ENCODE measurements around the gene IL1F10.

IL1F10 gene

DNA sequence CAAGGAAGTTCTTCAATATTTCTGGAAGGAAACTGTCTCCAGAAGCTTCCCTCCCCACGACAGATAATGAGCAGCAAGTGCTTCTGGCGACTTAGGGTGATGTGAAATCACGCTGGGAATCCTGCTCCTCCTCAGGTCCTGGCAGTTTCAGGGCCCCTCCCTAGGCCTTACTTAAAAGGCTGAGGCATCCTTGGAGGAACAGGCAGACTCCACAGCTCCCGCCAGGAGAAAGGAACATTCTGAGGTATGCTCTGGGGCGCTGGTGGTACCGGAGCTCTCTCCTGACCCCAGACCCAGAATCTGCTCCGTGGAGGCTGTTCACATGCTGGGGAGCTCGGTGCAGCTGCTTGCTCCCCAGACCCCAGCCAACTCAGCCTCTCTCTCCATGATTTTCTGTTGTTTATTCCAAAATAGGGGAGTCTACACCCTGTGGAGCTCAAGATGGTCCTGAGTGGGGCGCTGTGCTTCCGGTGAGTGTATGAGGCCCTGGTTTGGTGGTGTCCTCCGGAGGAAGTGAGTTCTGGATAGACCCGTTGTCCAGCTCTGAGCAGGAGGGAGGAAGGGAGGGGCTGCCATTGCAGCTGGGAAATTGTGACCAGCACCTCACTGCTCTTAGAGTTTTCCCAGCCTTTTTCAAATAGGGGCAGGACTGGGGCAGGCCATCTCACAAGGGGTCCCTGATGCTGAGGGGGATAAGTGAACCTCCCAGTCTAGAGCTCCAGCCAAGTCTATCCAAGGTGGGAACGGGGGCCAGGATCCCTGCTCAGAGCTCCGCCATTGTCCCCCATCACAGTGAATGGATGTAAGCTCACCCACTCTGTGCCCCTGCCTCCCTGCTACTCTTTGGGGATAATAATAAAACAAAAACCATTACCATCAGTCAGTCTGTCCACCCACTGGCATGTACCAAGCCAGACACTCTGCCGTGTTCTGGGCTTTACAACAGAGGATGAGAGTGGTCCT is 8.5 kb upstream of the IL1F10 start, which contains the start of gene IL36RN:
Gene IL36RN (plus strand): TSS at position 201 of the 963 bp plus-strand sequence. CDS start 241 bp downstream, at position 442.
- in situ Hi-C loops (cut with MboI; ENCODE audit: low sequenced_read_pairs), result no loop called here

DNA sequence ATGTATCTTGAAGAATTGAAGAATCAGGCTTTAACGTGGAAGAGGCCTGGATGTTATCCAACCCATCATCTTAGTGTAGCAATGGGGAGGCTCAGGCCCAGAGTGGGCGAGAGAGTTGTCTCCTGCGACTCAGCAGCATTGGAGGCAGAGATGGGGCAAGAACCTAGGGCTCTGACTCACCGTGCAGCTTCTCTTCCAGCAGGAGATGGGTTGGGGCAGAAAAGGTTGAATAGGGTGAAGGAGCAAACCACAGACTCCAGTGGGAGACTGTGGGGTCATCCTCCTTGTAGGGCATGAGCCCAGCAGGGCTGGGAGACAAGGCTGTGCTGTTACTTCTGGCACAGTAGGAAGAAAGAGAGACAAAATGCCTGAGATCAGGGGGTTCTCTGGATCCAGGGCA is 7.4 kb upstream of the IL1F10 start:
- in situ Hi-C loops (cut with MboI; ENCODE audit: low sequenced_read_pairs), result no loop called here

DNA sequence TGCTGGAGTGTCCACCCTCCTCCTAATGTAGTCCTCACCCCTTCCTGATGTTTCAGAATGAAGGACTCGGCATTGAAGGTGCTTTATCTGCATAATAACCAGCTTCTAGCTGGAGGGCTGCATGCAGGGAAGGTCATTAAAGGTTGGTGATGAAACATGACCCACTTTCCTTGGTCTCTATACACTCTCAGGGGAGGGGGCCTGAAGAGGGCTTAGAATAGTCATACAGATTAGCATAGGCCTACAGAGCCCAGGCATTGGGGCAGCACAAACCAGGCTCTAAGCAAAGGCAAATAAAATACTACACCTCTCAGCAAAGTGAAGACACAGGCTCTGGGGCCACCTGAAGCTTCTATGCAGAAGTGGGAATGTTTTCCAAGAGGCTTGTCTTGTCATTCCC is 7.0 kb upstream of the IL1F10 start:
- in situ Hi-C loops (cut with MboI; ENCODE audit: low sequenced_read_pairs), result no loop called here

DNA sequence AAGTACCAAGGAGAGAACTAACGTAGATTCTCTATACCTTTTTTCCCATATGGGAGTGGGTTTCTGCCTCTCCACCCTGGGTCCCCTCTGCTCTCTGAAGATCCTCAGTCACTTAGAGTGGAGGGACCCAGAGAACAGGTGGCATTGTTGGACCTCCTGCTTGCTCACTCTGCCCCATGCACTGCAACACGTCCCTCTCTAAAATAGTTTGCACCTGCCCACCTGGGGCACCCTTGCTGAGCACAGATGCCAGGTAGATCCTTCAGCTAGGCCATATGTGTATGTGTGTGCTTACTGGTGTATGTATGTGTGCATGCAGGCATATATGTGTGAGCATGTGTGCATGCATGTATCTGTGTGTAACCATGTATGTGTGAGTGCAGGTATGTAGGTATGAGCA is 6.5 kb upstream of the IL1F10 start:
- in situ Hi-C loops (cut with MboI; ENCODE audit: low sequenced_read_pairs), result no loop called here

DNA sequence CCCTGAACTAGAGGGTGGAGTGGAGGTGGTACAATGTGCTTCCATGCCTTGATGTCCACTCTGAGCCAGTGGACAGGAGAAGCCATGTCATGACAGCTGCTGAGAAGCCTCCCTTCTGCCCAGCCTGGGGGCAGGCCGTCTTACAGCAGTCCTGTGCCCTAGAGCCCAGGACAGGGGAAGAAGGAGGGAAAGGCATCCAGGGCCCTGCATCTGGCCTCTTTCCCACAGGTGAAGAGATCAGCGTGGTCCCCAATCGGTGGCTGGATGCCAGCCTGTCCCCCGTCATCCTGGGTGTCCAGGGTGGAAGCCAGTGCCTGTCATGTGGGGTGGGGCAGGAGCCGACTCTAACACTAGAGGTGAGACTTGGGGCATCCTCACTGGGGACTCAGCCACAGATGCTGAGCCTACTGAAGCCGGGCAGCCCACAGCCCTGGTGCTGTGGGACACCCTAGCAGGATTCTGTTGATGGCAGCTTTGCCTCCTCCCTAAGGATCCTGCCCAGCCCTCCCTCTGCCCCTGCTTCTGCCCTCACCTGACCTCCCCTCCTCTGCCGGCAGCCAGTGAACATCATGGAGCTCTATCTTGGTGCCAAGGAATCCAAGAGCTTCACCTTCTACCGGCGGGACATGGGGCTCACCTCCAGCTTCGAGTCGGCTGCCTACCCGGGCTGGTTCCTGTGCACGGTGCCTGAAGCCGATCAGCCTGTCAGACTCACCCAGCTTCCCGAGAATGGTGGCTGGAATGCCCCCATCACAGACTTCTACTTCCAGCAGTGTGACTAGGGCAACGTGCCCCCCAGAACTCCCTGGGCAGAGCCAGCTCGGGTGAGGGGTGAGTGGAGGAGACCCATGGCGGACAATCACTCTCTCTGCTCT is 5.6 kb upstream of the IL1F10 start:
- in situ Hi-C loops (cut with MboI; ENCODE audit: low sequenced_read_pairs), result no loop called here

DNA sequence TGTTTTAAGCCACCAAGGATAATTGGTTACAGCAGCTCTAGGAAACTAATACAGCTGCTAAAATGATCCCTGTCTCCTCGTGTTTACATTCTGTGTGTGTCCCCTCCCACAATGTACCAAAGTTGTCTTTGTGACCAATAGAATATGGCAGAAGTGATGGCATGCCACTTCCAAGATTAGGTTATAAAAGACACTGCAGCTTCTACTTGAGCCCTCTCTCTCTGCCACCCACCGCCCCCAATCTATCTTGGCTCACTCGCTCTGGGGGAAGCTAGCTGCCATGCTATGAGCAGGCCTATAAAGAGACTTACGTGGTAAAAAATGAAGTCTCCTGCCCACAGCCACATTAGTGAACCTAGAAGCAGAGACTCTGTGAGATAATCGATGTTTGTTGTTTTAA is 3.5 kb upstream of the IL1F10 start:
- in situ Hi-C loops (cut with MboI; ENCODE audit: low sequenced_read_pairs), result no loop called here

DNA sequence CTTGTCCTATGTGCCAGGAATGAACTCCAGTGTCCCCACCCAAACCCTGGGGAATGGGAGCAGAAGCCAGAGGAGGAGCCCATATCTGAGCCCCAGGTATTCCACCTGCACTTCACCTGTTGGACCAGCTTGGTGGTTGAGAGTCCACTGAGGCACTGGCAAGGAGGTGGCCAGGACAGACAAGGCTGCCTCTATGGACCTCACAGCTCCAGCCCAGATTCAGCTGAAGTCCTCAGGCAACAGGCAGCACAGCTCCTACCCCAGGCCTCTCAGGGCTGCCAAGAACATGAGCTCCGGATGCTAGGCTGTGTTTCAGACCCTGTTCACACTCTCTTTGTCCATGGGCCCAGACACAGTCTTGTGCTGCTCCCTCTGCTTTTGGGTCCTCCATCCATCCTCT is 2.9 kb upstream of the IL1F10 start:
- in situ Hi-C loops (cut with MboI; ENCODE audit: low sequenced_read_pairs), result no loop called here

DNA sequence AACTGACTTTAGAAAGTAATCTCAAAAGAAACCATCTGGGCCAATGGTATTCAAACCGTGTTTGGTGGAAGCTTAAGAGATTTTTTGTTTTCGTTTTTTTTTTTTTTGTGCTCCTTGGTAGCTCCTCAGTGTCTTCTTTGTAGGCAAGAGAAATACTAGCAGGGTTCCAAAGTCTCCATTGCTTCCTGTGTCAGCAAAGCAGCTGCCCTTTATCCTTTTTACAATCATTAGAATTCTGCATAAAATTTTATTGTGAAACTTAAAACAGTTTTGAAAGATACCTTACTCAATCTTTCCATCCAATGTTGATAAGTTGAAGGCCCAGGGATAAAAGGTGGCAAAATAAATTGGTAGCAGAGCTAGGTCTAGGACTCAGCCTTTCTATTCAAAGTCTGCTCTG is 479 bp downstream of the IL1F10 start:
- in situ Hi-C loops (cut with MboI; ENCODE audit: low sequenced_read_pairs), result no loop called here

DNA sequence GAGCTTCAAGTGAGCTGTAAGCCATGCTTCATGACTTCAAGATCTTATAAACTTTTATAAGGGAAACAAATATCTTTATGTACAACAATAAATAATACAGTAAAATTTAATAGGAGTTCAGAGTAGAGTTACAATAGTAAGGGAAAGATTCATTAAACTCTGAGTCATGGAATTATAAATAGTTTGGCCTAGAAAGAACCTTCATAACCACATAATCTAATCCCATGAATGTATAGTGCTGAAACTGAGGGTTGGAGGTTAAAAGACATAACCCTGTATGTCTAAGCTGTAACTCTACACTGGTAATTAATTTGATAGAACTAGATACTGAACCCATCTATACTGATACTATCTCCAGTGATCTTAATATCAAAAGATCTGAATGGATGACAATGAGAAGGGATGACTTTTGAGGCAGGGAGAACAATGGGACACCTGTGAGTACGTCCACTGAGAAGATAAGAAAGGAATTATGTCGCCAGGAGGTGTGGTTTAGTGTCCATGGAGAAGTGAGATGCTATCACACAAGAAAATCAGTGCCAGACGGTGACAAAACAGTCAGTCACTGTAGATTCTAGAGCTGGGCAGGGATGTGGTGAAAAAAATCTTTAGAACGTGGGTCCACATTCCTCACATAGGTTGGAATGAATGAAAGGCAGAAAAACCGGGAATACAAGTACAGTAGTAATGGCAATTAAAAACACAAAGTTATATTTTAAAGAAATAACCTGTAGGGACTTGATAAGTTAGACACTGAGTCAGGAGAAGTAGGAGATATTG is 1.1 kb downstream of the IL1F10 start:
- in situ Hi-C loops (cut with MboI; ENCODE audit: low sequenced_read_pairs), result no loop called here

DNA sequence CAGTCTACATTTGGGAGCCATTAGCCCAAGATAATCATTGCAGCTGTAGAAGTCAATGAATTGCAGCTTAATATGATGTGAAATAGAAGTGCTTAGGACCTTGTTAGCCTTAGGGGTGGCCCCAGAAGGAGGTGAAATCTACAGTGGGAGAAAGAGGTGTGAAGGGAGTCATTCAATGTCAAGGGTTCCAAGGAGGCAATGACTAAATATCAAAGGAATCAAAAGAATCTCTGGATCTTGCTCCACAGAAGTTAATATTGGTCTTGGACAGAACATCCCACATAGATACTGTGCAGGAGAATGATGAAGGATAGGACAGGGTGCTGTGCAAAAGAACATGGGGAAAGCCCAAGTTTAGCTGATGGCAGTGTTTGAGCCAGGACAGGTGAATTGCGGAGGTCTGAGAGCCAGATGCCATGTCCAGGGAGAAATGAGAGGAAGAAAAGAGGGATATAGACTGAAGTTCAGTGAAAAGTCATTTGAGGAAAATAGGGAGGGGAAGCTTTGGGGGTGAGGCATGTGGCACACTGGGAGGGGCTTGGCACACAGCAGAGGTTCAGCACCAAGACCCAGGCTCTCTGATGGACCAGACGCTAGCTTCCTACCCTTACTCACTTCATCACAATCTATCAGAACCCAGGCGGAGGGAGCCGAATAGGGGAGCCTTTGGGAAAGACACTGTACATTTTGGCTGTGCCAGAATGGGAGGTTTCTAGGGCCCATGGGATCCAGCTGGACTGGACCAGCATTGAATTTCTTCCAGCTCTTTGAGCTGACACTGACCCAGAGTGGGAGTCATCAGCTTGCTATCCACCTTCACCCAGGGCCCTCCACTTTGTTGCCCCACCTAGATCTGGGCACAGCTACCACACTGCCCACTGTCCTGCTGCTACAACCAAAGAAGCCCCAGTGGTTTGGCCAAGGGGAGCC is 2.2 kb downstream of the IL1F10 start:
- in situ Hi-C loops (cut with MboI; ENCODE audit: low sequenced_read_pairs), result no loop called here

DNA sequence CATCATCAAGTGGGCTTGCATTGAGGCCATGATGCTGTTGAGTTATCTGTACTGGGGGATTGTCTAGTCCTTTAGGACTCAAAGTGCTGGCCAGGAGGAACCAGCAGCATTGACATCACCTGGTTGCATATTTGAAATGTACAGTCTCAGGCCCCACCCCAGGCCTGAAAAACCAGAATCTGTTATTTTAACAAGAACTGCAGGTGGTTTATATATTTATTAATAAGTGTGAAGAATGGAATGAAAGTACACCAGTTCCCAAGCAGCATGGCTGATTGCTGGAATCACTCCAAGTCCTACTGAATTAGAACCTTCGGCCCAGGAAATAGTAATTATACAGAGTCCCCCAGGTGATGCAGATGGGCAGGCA is 2.8 kb downstream of the IL1F10 start:
- in situ Hi-C loops (cut with MboI; ENCODE audit: low sequenced_read_pairs), result no loop called here

DNA sequence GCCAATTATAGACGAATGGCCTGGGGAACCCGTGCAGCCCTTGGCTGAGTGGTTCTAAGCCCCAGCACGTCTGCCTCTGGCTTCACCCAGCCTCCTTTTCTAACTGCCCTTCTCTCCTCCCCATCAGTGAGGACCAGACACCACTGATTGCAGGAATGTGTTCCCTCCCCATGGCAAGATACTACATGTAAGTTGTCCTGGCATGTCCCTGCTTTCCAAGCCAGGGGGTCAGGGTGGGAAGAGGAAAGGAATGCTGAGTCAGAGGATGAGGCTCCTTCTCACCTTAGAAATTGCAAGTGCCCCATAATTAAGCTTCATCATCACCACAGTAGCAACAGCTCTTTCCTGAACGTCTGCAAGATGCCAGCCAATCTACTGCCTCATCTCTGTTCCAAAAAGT is 4.8 kb downstream of the IL1F10 start:
- in situ Hi-C loops (cut with MboI; ENCODE audit: low sequenced_read_pairs), result no loop called here

DNA sequence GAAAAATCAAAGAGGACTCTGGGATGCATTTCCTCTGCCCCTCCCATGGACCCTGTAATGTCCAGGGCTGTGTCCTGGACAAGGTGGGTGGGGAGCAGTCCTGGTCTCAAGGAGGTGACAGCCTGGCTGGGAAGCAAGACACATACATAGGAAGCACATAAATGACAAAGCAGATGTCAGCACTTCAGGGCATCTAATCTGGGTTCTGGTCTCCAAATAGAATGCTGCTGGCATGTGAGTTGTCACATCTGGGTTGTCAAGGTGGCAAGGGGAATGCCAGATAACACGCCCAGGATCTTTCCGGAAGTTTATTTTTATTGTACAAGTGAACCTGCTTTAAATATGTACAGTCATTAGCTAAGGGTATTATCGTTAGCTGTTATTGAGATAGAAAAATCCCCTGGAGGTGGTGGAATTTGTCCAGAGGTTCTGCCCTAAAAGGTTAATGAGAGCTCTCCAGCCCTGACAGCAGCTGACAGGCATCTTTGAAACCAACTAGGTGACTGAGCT is 5.6 kb downstream of the IL1F10 start:
- in situ Hi-C loops (cut with MboI; ENCODE audit: low sequenced_read_pairs), result no loop called here

DNA sequence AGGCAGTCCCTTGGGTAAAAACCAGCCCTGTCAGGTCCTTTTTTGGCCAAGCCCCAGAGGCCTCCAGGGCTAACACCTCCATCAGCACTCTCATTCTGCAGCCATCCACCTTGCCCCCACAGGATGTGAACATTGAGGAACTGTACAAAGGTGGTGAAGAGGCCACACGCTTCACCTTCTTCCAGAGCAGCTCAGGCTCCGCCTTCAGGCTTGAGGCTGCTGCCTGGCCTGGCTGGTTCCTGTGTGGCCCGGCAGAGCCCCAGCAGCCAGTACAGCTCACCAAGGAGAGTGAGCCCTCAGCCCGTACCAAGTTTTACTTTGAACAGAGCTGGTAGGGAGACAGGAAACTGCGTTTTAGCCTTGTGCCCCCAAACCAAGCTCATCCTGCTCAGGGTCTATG is 7.3 kb downstream of the IL1F10 start:
- in situ Hi-C loops (cut with MboI; ENCODE audit: low sequenced_read_pairs), result no loop called here

DNA sequence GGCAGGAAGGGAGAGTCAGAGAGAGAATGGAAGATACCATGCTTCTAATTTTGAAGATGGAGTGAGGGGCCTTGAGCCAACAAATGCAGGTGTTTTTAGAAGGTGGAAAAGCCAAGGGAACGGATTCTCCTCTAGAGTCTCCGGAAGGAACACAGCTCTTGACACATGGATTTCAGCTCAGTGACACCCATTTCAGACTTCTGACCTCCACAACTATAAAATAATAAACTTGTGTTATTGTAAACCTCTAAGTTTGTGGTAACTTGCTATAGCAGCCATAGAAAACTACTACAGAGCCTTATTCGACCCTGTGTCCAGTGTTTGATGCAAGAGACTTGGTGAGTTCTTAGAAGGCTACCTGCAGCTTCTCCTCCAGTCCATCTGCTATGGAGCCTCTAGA is 7.8 kb downstream of the IL1F10 start:
- in situ Hi-C loops (cut with MboI; ENCODE audit: low sequenced_read_pairs), result no loop called here

DNA sequence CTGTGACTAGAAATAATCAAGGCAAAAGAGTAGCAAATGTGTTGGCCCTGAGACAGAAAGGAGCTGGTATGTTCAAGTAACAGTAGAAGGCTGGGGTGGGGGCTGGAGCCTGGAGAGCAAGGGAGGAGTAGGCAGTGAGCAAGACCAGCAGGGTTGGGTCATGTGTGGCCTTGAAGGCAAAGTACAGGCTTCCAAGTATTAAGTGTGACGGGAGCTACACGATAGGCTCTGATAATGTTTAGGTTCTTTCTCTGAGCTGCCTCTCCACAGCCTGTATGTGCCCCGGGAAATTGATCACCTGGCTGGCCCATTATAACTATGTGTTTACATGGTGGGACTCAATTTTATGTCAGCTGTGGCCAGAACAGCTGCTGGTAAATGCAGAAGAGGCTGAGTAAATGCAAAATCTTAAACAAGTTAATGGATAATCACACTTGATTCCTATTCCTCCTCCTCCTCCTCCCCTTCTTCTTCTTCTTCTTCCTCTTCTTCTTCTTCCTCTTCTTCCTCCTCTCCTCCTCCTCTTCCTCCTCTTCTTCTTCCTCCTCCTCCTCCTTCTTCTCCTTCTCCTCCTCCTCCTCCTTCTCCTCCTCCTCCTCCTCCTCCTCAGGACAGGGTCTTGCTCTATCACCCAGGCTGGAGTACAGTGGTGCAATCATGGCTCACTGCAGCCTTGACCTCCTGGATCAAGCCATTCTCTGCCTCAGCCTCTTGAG is 9.3 kb downstream of the IL1F10 start:
- in situ Hi-C loops (cut with MboI; ENCODE audit: low sequenced_read_pairs), result no loop called here

DNA sequence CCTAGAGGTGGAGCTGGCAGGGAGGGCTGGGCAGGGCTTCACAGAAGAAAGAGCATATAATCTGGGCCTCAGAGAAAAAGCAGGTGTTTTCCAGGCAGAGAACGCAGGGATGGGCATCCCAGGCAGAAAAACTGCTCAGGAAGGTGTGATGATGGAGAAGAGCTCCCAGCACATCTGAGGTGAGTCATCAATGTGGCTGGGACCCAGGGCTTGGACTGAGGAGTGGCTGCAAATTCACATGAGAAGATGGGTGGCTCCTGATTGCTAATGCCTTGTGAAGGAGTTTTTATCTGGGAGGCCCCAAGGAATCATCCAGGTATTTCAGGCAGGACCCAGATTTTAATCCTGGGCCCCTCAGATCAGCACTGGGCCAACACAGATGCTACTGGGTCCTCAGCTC is 10.2 kb downstream of the IL1F10 start:
- in situ Hi-C loops (cut with MboI; ENCODE audit: low sequenced_read_pairs), result no loop called here

DNA sequence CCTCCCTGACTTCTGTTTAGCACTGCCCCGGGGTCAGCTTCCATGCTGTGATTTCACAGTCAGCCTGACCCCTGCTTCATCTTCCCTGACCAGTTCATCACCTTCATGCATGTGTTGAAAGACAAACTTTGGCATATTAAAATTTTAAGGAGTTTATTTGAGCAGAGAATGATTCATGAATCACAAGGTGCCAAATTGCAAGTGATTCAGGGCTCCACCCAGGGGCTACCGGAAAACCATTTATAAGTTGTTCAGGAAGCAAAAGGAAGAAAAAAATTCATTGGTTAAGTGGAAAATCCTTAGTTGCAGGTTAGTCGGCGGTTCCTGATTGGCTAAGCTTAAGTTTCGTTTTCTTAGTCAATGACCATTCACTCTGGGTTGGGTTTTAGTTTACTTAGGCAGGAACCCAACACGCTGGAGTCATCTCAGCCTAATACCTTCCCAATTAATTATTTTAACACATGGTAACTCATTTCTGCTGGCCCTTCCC is 10.6 kb downstream of the IL1F10 start:
- in situ Hi-C loops (cut with MboI; ENCODE audit: low sequenced_read_pairs), result no loop called here

DNA sequence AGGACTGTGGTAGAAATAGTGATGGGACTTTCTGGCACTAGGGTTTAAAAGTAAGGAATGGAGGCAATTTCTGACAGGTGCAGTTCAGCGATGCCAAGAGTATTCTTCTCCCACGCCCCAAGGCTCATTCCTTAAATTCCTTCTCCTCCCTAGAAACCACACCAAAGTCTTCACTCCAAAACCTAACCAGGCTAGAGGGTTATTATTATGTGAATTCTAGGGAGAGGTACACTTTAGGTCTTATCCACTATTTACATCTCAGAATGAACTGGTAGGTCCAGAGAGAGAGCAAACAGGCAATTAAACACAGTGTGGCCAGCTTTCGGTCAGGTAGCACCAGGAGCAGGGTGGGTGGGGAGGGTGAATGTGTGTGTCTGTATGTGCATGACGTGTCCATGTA is 11.4 kb downstream of the IL1F10 start:
- in situ Hi-C loops (cut with MboI; ENCODE audit: low sequenced_read_pairs), result no loop called here
